ENCODE measurements around the gene MAST4. TPM values are rescaled to one million over a fixed set of nuclear protein-coding genes. Genes with fewer than 3 reads are reported as not detected.

MAST4 gene
- total and polyA plus RNA-seq, 2 donors from 2014 or later = 27.3 to 31.4 TPM

GRCh38 chr5:67106626-67107342 is 510.6 kb downstream of the MAST4 start:
- Histone ChIP-seq H3K9me3 (ENCODE audit: control insufficient read depth in 2 of 3, insufficient read depth in 1 of 3, low read length in 3 of 3) (no peaks in the 10 kb centered on the region), H3K36me3 (ENCODE audit: control insufficient read depth in 2 of 3, insufficient read depth in 3 of 3, low read length in 3 of 3) (peaks cover 0 to 20% (median 15%) of the 10 kb centered on the region in 3 donors), H3K27ac (ENCODE audit: low read depth in 2 of 2, low read length in 2 of 2) (no peak overlapping the region), H3K4me1 (ENCODE audit: control insufficient read depth in 2 of 3, insufficient read depth in 2 of 3, low read depth in 1 of 3, low read length in 3 of 3) (no peaks in the 10 kb centered on the region), H3K4me3 (ENCODE audit: low read length in 3 of 3) (no peak overlapping the region), H3K27me3 (ENCODE audit: control insufficient read depth, insufficient read depth, low read length) (no peaks in the 10 kb centered on the region), H3K9ac (ENCODE audit: low read length in 3 of 3) (no peak overlapping the region)
- FAIRE-seq (no peak), DNase-seq (no peak)
- no peak for TF ChIP-seq CTCF (IDR thresholded peaks at IDR 0.05; ENCODE audit: borderline replicate concordance, extremely low read depth, insufficient read depth)
- intact Hi-C loops (cut with DNase I) = no loop called here

- Histone ChIP-seq H3K9me3 (ENCODE audit: control insufficient read depth in 2 of 3, insufficient read depth in 1 of 3, low read length in 3 of 3) (no peaks in the 10 kb centered on the region), H3K27ac (ENCODE audit: low read depth in 2 of 2, low read length in 2 of 2) (no peak overlapping the region), H3K4me1 (ENCODE audit: control insufficient read depth in 2 of 3, insufficient read depth in 2 of 3, low read depth in 1 of 3, low read length in 3 of 3) (no peaks in the 10 kb centered on the region), H3K27me3 (ENCODE audit: control insufficient read depth, insufficient read depth, low read length) (no peaks in the 10 kb centered on the region), H3K36me3 (ENCODE audit: control insufficient read depth in 2 of 3, insufficient read depth in 3 of 3, low read length in 3 of 3) (peaks cover 2 to 27% (median 6%) of the 10 kb centered on the region in 3 donors), H3K4me3 (ENCODE audit: low read length in 3 of 3) (no peak overlapping the region), H3K9ac (ENCODE audit: low read length in 3 of 3) (no peak overlapping the region)
- TF ChIP-seq CTCF (IDR thresholded peaks at IDR 0.05; ENCODE audit: borderline replicate concordance, extremely low read depth, insufficient read depth) = no peak
- FAIRE-seq (no peak), DNase-seq (no peak)
- intact Hi-C loops (cut with DNase I) = no loop called here
Observed at GRCh38 chr5:67111779-67112178, 515.6 kb downstream of the MAST4 start.

DNA sequence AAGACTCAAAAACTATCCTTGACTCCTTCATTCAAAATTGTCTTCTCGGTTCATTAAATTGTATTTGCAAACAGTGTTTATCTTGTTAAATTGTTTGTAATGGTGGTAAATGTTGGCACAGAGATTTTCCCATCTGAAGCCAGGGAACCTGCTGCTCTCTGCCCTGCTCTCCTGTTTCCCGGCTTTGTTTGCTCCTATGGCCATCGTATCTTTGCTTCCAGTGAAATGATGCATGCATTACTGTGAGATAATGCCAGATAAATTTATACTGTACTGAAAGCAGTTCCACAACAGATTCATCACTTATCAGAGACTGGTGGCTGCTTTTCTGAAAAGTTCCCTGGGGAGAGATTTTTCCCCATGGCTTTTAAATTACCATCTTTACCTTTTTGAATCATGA is 519.1 kb downstream of the MAST4 start:
- H3K27ac ChIP-seq (ENCODE audit: low read depth in 2 of 2, low read length in 2 of 2) = no peak overlapping the region
- no peak overlapping the region for H3K4me3 ChIP-seq (ENCODE audit: low read length in 3 of 3)
- H3K27me3 ChIP-seq (ENCODE audit: control insufficient read depth, insufficient read depth, low read length) = no peaks in the 10 kb centered on the region
- intact Hi-C loops (cut with DNase I) = no loop called here
- no peaks in the 10 kb centered on the region for H3K9me3 ChIP-seq (ENCODE audit: control insufficient read depth in 2 of 3, insufficient read depth in 1 of 3, low read length in 3 of 3)
- no peak for DNase-seq
- H3K9ac ChIP-seq (ENCODE audit: low read length in 3 of 3) = no peak overlapping the region
- FAIRE-seq = no peak
- H3K36me3 ChIP-seq (ENCODE audit: control insufficient read depth in 2 of 3, insufficient read depth in 3 of 3, low read length in 3 of 3) = peaks cover 2 to 28% (median 8%) of the 10 kb centered on the region in 3 donors
- no peak for TF ChIP-seq CTCF (IDR thresholded peaks at IDR 0.05; ENCODE audit: borderline replicate concordance, extremely low read depth, insufficient read depth)
- no peaks in the 10 kb centered on the region for H3K4me1 ChIP-seq (ENCODE audit: control insufficient read depth in 2 of 3, insufficient read depth in 2 of 3, low read depth in 1 of 3, low read length in 3 of 3)
